ENCODE data around the gene MAP7D3.

MAP7D3 gene

GRCh38 chrX:136199365-136199764, 51.8 kb downstream of the MAP7D3 start:
- POLR2A ChIA-PET: no interaction called here
- Histone ChIP-seq H3K27ac (ENCODE audit: extremely low read depth, low read depth, low read length) (no peak overlapping the region), H3K9me3 (ENCODE audit: control insufficient read depth, insufficient read depth, low read depth, low read length) (no peaks in the 10 kb centered on the region), H3K36me3 (ENCODE audit: control insufficient read depth in 2 of 2, insufficient read depth in 1 of 2, low read length in 2 of 2) (no peaks in the 10 kb centered on the region), H3K4me1 (ENCODE audit: control insufficient read depth, insufficient read depth, low read length) (peaks cover 5% of the 10 kb centered on the region; the same call in 1 of the 2 replicates), H3K4me3 (ENCODE audit: low read depth, low read length) (no peak overlapping the region)
- TF ChIP-seq ZNF677 (tag by site-specific recombination; IDR thresholded peaks at IDR 0.05) (no peak), HOXC10 (CRISPR knock-in tag; IDR thresholded peaks at IDR 0.05) (no peak), ZNF596 (tag by site-specific recombination; IDR thresholded peaks at IDR 0.05) (no peak), ZNF416 (tag by site-specific recombination; IDR thresholded peaks at IDR 0.05) (no peak), ZNF580 (tag by site-specific recombination; IDR thresholded peaks at IDR 0.05) (no peak), ZFP37 (tag by site-specific recombination; IDR thresholded peaks at IDR 0.05) (no peak), ZNF138 (tag by site-specific recombination; IDR thresholded peaks at IDR 0.05; ENCODE audit: borderline replicate concordance) (no peak), SCRT1 (tag by site-specific recombination; IDR thresholded peaks at IDR 0.05; ENCODE audit: borderline replicate concordance) (peak; percentile 71; the same call in 1 of the 2 replicates), SCRT2 (tag by site-specific recombination; IDR thresholded peaks at IDR 0.05) (peak; percentile 77)
- CTCF ChIA-PET: interaction anchor here (0.6 to 1.3 kb wide), 6 partner anchors 11 to 690 kb away, joined by 3 to 6 read pairs (median 4); no protein-coding TSS in a partner anchor

GRCh38 chrX:136198678-136199243, 52.4 kb downstream of the MAP7D3 start:
- Histone ChIP-seq H3K4me3 (ENCODE audit: low read depth, low read length) (no peak overlapping the region), H3K4me1 (ENCODE audit: control insufficient read depth, insufficient read depth, low read length) (peaks cover 4% of the 10 kb centered on the region; the same call in 1 of the 2 replicates)
- TF ChIP-seq SP7 (tag by site-specific recombination; IDR thresholded peaks at IDR 0.05) (no peak), FEZF1 (tag by site-specific recombination; IDR thresholded peaks at IDR 0.05) (peak; percentile 55), BCL11B (tag by site-specific recombination; IDR thresholded peaks at IDR 0.05; ENCODE audit: low read depth) (no peak), ZNF585B (tag by site-specific recombination; IDR thresholded peaks at IDR 0.05) (no peak), ZNF148 (tag by site-specific recombination; IDR thresholded peaks at IDR 0.05; ENCODE audit: borderline replicate concordance) (no peak)

GRCh38 chrX:136198010-136198409, 53.2 kb downstream of the MAP7D3 start:
- POLR2A ChIA-PET: interaction anchor here (0.7 kb wide), 2 partner anchors 15 to 173 kb away, joined by 4 to 5 read pairs; no protein-coding TSS in a partner anchor
- no peaks in the 10 kb centered on the region for H3K4me1 ChIP-seq (ENCODE audit: control insufficient read depth, insufficient read depth, low read length)
- H3K36me3 ChIP-seq (ENCODE audit: control insufficient read depth in 2 of 2, insufficient read depth in 1 of 2, low read length in 2 of 2): no peaks in the 10 kb centered on the region
- H3K4me3 ChIP-seq (ENCODE audit: low read depth, low read length): no peak overlapping the region
- no peak overlapping the region for H3K27ac ChIP-seq (ENCODE audit: extremely low read depth, low read depth, low read length)
- no peaks in the 10 kb centered on the region for H3K9me3 ChIP-seq (ENCODE audit: control insufficient read depth, insufficient read depth, low read depth, low read length)
- CTCF ChIA-PET: interaction anchor here (0.6 to 2.1 kb wide), 3 partner anchors 35 to 274 kb away, joined by 4 to 10 read pairs (median 10); no protein-coding TSS in a partner anchor
- no peak for TF ChIP-seq ZNF585B (tag by site-specific recombination; IDR thresholded peaks at IDR 0.05)
- no peak for TF ChIP-seq ZNF658 (tag by site-specific recombination; IDR thresholded peaks at IDR 0.05)
- no peak for TF ChIP-seq ZNF292 (tag by site-specific recombination; IDR thresholded peaks at IDR 0.05; ENCODE audit: borderline replicate concordance, low read depth)
- no peak for TF ChIP-seq TSHZ1 (tag by site-specific recombination; IDR thresholded peaks at IDR 0.05; ENCODE audit: borderline replicate concordance)
- no peak for TF ChIP-seq ZBTB49 (tag by site-specific recombination; IDR thresholded peaks at IDR 0.05; ENCODE audit: low read depth)
- no peak for TF ChIP-seq TCF7L2 (IDR thresholded peaks at IDR 0.05; ENCODE audit: borderline replicate concordance, low read depth, low read length)
- no peak for TF ChIP-seq GLI4 (tag by site-specific recombination; IDR thresholded peaks at IDR 0.05)
- no peak for TF ChIP-seq ZNF623 (tag by site-specific recombination; IDR thresholded peaks at IDR 0.05)
- TF ChIP-seq MEIS1 (CRISPR knock-in tag; IDR thresholded peaks at IDR 0.05; ENCODE audit: borderline replicate concordance): no peak
- no peak for TF ChIP-seq ZBTB1 (tag by site-specific recombination; IDR thresholded peaks at IDR 0.05)

More at GRCh38 chrX:136198678-136199243, 52.4 kb downstream of the MAP7D3 start:
- no peaks in the 10 kb centered on the region for H3K36me3 ChIP-seq (ENCODE audit: control insufficient read depth in 2 of 2, insufficient read depth in 1 of 2, low read length in 2 of 2)
- CTCF ChIA-PET: interaction anchor here (1.0 to 2.1 kb wide), 3 partner anchors 10 to 170 kb away, joined by 3 to 10 read pairs (median 4); no protein-coding TSS in a partner anchor
- POLR2A ChIA-PET: no interaction called here
- no peak overlapping the region for H3K27ac ChIP-seq (ENCODE audit: extremely low read depth, low read depth, low read length)
- H3K9me3 ChIP-seq (ENCODE audit: control insufficient read depth, insufficient read depth, low read depth, low read length): no peaks in the 10 kb centered on the region

Data from HEK293 (cell line).